ENCODE measurements around the gene NSF. TPM values are rescaled to one million over a fixed set of nuclear protein-coding genes. Genes with fewer than 3 reads are reported as not detected.
A peak's percentile ranks its signal among the peaks of the same experiment; 100 is the strongest.

NSF gene
- total RNA-seq, 2 donors from 2014 or later = 29.7 to 41.0 TPM

GRCh38 chr17:46733837-46734475 lies 143.5 kb downstream of the NSF start:
- H3K27me3 ChIP-seq (ENCODE audit: control insufficient read depth, insufficient read depth, low read length, poor library complexity, severe bottlenecking) = no peaks in the 10 kb centered on the region
- no peak overlapping the region for H3K9ac ChIP-seq (ENCODE audit: extremely low read depth, low read length, poor library complexity, severe bottlenecking)
- TF ChIP-seq CTCF (conservative IDR thresholded peaks at IDR 0.05) = no peak
- DNase-seq = no peak
- H3K9me3 Mint-ChIP-seq = no peaks in the 10 kb centered on the region
- no peaks in the 10 kb centered on the region for H3K27me3 Mint-ChIP-seq (ENCODE audit: insufficient read depth)
- peaks cover 18% of the 10 kb centered on the region for H3K4me1 Mint-ChIP-seq
- H3K9me3 ChIP-seq (ENCODE audit: control insufficient read depth, low read length) = no peaks in the 10 kb centered on the region
- H3K36me3 ChIP-seq (ENCODE audit: control insufficient read depth, insufficient read depth, low read length) = peaks cover 33% of the 10 kb centered on the region
- H3K36me3 Mint-ChIP-seq (ENCODE audit: low read depth) = peaks cover 3% of the 10 kb centered on the region
- 92 to 100% methylated on average over 1 of the region's 1 CpG for WGBS, 2 experiments (ENCODE audit: insufficient coverage in 1 of 2, insufficient read length in 1 of 2)
- H3K4me3 ChIP-seq (ENCODE audit: low read length) = no peak overlapping the region
- H3K27ac ChIP-seq (ENCODE audit: low read depth, low read length) = peak overlapping the region; percentile 99
- H3K27ac Mint-ChIP-seq = no peak overlapping the region
- no peak overlapping the region for H3K4me3 Mint-ChIP-seq
- peaks cover 10% of the 10 kb centered on the region for H3K4me1 ChIP-seq (ENCODE audit: control insufficient read depth, insufficient read depth, low read length)

GRCh38 chr17:46736100-46736499 lies 145.6 kb downstream of the NSF start:
- peak overlapping the region; percentile 13 for H3K27ac Mint-ChIP-seq
- TF ChIP-seq CTCF (conservative IDR thresholded peaks at IDR 0.05) = peak; percentile 12

GRCh38 chr17:46737326-46737725 lies 146.9 kb downstream of the NSF start:
- Mint-ChIP-seq H3K36me3 (ENCODE audit: low read depth) (peaks cover 3% of the 10 kb centered on the region), H3K4me1 (peaks cover 37% of the 10 kb centered on the region), H3K4me3 (no peak overlapping the region), H3K9me3 (no peaks in the 10 kb centered on the region), H3K27ac (no peak overlapping the region), H3K27me3 (ENCODE audit: insufficient read depth) (no peaks in the 10 kb centered on the region)
- Histone ChIP-seq H3K4me3 (ENCODE audit: low read length) (no peak overlapping the region), H3K36me3 (ENCODE audit: control insufficient read depth, insufficient read depth, low read length) (peaks cover 14% of the 10 kb centered on the region), H3K4me1 (ENCODE audit: control insufficient read depth, insufficient read depth, low read length) (peaks cover 16% of the 10 kb centered on the region), H3K27me3 (ENCODE audit: control insufficient read depth, insufficient read depth, low read length, poor library complexity, severe bottlenecking) (no peaks in the 10 kb centered on the region), H3K9me3 (ENCODE audit: control insufficient read depth, low read length) (no peaks in the 10 kb centered on the region), H3K27ac (ENCODE audit: low read depth, low read length) (no peak overlapping the region), H3K9ac (ENCODE audit: extremely low read depth, low read length, poor library complexity, severe bottlenecking) (no peak overlapping the region)
- 91 to 100% methylated on average over 1 to 4 of the region's 4 CpGs for WGBS, 2 experiments (ENCODE audit: insufficient coverage in 1 of 2, insufficient read length in 1 of 2)
- no peak for TF ChIP-seq CTCF (conservative IDR thresholded peaks at IDR 0.05)
- DNase-seq = no peak

More at GRCh38 chr17:46736100-46736499, 145.6 kb downstream of the NSF start:
- Mint-ChIP-seq H3K4me1 (peaks cover 29% of the 10 kb centered on the region), H3K4me3 (no peak overlapping the region), H3K9me3 (no peaks in the 10 kb centered on the region), H3K36me3 (ENCODE audit: low read depth) (peaks cover 3% of the 10 kb centered on the region), H3K27me3 (ENCODE audit: insufficient read depth) (no peaks in the 10 kb centered on the region)
- no peaks in the 10 kb centered on the region for H3K27me3 ChIP-seq (ENCODE audit: control insufficient read depth, insufficient read depth, low read length, poor library complexity, severe bottlenecking)
- no peak overlapping the region for H3K9ac ChIP-seq (ENCODE audit: extremely low read depth, low read length, poor library complexity, severe bottlenecking)
- H3K4me3 ChIP-seq (ENCODE audit: low read length) = no peak overlapping the region
- no peaks in the 10 kb centered on the region for H3K9me3 ChIP-seq (ENCODE audit: control insufficient read depth, low read length)
- peaks cover 14% of the 10 kb centered on the region for H3K4me1 ChIP-seq (ENCODE audit: control insufficient read depth, insufficient read depth, low read length)
- DNase-seq = peak; percentile 60
- peaks cover 15% of the 10 kb centered on the region for H3K36me3 ChIP-seq (ENCODE audit: control insufficient read depth, insufficient read depth, low read length)
- no peak overlapping the region for H3K27ac ChIP-seq (ENCODE audit: low read depth, low read length)

Data from endodermal cell (in vitro differentiated cells).